GM12874 (cell line): ENCODE results near the gene FDXACB1.

ENCODE experiments used
- CTCF ChIP-seq: IDR thresholded peaks from 2 replicates; pipeline ENCODE4 v1.5.1; 2011; ENCODE audit warnings: low read depth, mild to moderate bottlenecking, control low read depth, low read length, moderate library complexity; ENCODE audit not compliant: insufficient read depth

The FDXACB1 gene

DNA sequence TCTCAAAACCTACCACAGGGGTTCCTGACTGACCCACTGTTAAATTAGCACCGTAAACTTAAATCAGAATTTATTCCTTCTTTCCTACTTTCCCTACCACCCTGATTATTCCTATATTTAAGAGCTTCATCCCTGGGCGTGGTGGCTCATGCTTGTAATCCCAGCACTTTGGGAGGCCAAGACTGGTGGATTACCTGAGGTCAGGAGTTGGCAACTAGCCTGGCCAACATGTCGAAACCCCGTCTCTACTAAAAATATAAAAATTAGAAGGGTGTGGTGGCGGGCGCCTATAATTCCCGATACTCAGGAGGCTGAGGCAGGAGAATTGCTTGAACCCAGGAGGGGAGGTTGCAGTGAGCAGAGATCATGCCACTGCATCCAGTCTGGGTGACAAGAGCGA is 27.9 kb downstream of the FDXACB1 start:
- TF ChIP-seq CTCF: no peak

- no peak for TF ChIP-seq CTCF
These were observed 29.3 kb downstream of the FDXACB1 start for GRCh38 chr11:111849631-111850030.

GRCh38 chr11:111846636-111847035 is 32.3 kb downstream of the FDXACB1 start:
- no peak for TF ChIP-seq CTCF

DNA sequence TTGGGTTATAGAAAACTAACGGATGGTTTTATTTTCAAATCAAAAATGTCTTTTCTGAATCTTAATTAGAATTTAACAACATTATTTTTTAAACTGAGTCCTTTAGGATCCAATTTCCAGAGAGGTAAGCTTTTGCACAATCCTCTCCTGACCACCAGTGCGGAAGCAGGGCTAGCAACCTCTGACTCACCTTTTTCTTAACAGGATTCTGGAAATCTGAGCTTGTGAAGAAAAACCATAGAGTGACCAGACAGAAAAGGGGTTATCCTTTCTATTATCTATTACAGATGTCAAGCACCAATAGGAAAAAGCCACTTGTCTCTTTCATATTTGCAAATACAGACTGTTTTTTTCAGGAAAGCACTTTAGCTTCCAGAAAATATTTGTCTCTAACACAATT is 32.9 kb downstream of the FDXACB1 start:
- no peak for TF ChIP-seq CTCF

DNA sequence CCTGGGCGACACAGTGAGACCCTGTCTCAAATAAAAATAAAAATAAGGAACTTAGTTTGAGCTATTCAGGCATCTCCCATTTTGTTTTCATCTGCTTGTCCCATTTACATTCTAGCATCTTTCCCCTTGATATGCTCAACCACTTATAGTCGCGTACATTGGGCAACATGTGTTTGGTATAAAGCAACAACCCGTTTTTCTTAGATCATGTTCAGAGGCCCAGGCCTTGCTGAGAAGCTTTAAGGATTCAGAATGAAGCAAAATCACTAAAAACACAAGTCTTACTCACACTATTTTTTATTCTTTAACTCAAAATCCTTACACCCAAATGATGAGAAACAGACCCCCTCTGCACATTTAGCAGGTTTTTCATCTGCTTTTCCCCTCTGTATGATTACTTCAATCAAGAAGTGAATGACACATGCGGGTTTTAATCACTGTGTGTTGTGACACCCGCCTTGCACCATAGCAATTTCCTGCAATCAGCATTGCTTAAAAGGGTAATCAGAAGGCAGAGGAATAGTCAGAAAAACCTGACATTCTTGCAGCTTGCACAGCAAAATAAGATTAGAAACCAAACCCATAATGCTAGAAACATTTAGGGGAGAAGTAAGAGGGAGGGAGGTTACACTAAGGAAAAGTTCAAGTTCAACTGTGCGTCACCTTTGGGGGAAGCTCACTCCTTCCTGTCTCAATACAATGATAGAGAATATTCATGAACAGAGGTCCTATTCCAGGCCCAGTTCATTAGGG is 33.5 kb downstream of the FDXACB1 start:
- no peak for TF ChIP-seq CTCF

DNA sequence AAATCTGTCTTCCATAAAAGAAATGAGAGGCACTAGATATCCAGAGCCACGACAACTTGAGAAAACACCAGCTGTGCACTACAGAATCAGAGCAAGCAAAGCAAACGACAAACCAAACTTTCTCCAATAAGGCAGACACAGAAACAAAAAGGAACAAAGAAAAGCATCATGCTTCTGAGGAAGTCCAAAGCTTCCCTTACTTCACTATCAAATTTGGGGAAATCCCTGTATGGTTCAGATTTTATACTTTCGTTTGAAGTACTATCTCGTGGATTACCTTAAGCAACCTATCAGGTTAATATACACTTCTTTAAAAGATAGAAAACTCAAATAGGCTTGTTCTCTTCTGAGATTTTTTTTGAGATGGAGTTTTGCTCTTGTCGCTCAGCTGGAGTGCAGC is 35.3 kb downstream of the FDXACB1 start:
- no peak for TF ChIP-seq CTCF

DNA sequence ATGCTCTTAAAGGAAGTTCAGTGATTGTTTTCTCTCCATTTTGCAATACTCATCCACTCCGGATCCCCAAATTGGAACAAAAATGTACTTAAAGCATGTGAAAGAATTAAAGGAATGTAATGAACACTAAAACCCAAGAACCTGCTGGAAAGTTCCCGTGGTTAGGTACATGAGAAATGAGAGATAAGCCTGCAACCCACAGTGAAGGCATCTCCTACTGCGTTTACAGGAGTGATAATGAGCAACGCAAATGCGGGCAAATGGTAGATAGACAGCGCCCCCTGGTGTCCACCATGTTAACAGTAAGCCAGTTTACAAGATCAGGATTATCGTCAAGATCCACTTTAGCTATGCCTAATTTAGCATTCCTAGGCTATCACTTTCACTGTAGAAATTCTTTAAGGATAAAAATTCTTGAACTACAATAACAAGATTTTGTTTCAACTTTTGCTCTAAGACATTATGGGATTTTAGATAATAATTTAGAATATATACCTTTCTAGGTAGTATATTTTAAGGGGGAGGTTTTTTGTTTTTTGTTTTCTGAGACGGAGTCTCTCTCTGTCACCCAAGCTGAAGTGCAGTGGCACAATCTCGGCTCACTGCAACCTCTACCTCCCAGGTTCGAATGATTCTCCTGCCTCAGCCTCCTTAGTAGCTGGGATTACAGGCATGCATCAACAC is 37.5 kb downstream of the FDXACB1 start:
- peak; percentile 74 for TF ChIP-seq CTCF
